Endothelial cell of umbilical vein (primary cell): ENCODE data around the gene SLC38A9. TPM values are rescaled to one million over a fixed set of nuclear protein-coding genes. Genes with fewer than 3 reads are reported as not detected.

Experiments
- BruUV-seq: library from RNA; stranded (reverse); fragments of 400-500 nt; replicated peaks from 2 replicates; lab custom pipeline; 2021; lab: Mats Ljungman, UMichigan
- CTCF ChIA-PET: fragments of 300-600, 350-600 bp; sonication (Branson Sonifier 250); formaldehyde crosslinking; loops from one replicate; lab custom pipeline; 2021; ENCODE audit warnings: antibody characterized with exemption, inconsistent platforms; lab: Charles Lee
- POLR2A ChIA-PET: fragments of 300-600, 350-600 bp; sonication (Branson Sonifier 250); formaldehyde crosslinking; loops from one replicate; lab custom pipeline; 2021; ENCODE audit warnings: antibody characterized with exemption, inconsistent platforms; lab: Charles Lee
- DNase-seq: peaks from one replicate; pipeline ENCODE4 v3.0.0-alpha.2; 2011; ENCODE audit warnings: low read depth, low spot score
- FAIRE-seq: peaks from 2 replicates; lab custom pipeline; 2011; peaks lifted over from hg19 to GRCh38; lab: Jason Lieb, UNC
- H2AFZ ChIP-seq: 2 replicates; pipeline ENCODE4 v1.6.0; 2012; ENCODE audit warnings: low read depth, low read length, control low read depth, inconsistent platforms
- H3K27ac ChIP-seq: 2 replicates; pipeline ENCODE4 v1.5.1; 2011; ENCODE audit warnings: low read depth, mild to moderate bottlenecking, control low read depth, low read length, moderate library complexity; ENCODE audit not compliant: insufficient read depth
- H3K27me3 ChIP-seq, 2 experiments: 2 replicates each; pipeline versions ENCODE4 v1.6.0 to v1.6.1; 2011; ENCODE audit warnings: low read length in 2 of 2, mixed read lengths in 1 of 2; ENCODE audit not compliant: control insufficient read depth in 2 of 2, insufficient read depth in 2 of 2
- H3K36me3 ChIP-seq, 2 experiments: 2 replicates in 1 of 2; 3 replicates in 1 of 2; pipeline ENCODE4 v1.5.1; 2011; ENCODE audit warnings: low read length in 2 of 2, mild to moderate bottlenecking in 1 of 2, moderate library complexity in 1 of 2; ENCODE audit not compliant: control insufficient read depth in 2 of 2, insufficient read depth in 2 of 2; ENCODE audit errors: extremely low read depth in 1 of 2
- H3K4me1 ChIP-seq: 3 replicates; pipeline ENCODE4 v1.5.1; 2011; ENCODE audit warnings: mild to moderate bottlenecking, low read length; ENCODE audit not compliant: control insufficient read depth, insufficient read depth; ENCODE audit errors: extremely low read depth
- H3K4me2 ChIP-seq: 2 replicates; pipeline ENCODE4 v1.6.1; 2011; ENCODE audit warnings: low read length, control low read depth, mixed read lengths; ENCODE audit not compliant: insufficient read depth
- H3K4me3 ChIP-seq, 3 experiments: fragments of 200-600 bp in 1 of 3; sonication (generic), shearing (Covaris generic) in 1 of 3; replicated peaks in 1 of 3; 2 replicates each; pipeline ENCODE4 v1.5.1; 2011 to 2016; ENCODE audit warnings: control low read depth in 3 of 3, low read length in 3 of 3, mild to moderate bottlenecking in 2 of 3, inconsistent platforms in 1 of 3, low read depth in 1 of 3, moderate library complexity in 1 of 3; ENCODE audit not compliant: insufficient read depth in 1 of 3
- H3K79me2 ChIP-seq: 2 replicates; pipeline ENCODE4 v1.6.0; 2012; ENCODE audit warnings: low read length, inconsistent platforms; ENCODE audit not compliant: control insufficient read depth, insufficient read depth
- H3K9ac ChIP-seq: replicated peaks from 2 replicates; pipeline ENCODE3; 2011; ENCODE audit warnings: low read length, control low read depth; ENCODE audit not compliant: insufficient read depth; ENCODE audit errors: extremely low read depth
- H3K9me1 ChIP-seq: replicated peaks from 3 replicates; pipeline ENCODE4 v1.6.0; 2011; ENCODE audit warnings: mild to moderate bottlenecking, low read length; ENCODE audit not compliant: control insufficient read depth, insufficient read depth; ENCODE audit errors: extremely low read depth
- H3K9me3 ChIP-seq: replicated peaks from 2 replicates; pipeline ENCODE4 v1.5.1; 2012; ENCODE audit warnings: low read length, inconsistent platforms; ENCODE audit not compliant: control insufficient read depth, insufficient read depth
- H4K20me1 ChIP-seq: replicated peaks from 2 replicates; pipeline ENCODE3; 2011; ENCODE audit warnings: mild to moderate bottlenecking, low read length; ENCODE audit not compliant: control insufficient read depth, insufficient read depth; ENCODE audit errors: extremely low read depth
- CTCF ChIP-seq, 2 donors: IDR thresholded peaks; 1 replicate in 1 of 2; 2 replicates in 1 of 2; pipeline ENCODE4 v1.5.1; 2011; ENCODE audit warnings: low read length in 2 of 2, mild to moderate bottlenecking in 2 of 2, moderate library complexity in 2 of 2, control low read depth in 1 of 2, inconsistent platforms in 1 of 2, low read depth in 1 of 2; ENCODE audit not compliant: insufficient read depth in 1 of 2; ENCODE audit errors: extremely low read depth in 1 of 2
- EZH2 ChIP-seq: IDR thresholded peaks from 2 replicates; pipeline ENCODE4 v1.6.1; 2012; ENCODE audit warnings: borderline replicate concordance, low read depth, mild to moderate bottlenecking, moderate library complexity, low read length, inconsistent platforms; ENCODE audit not compliant: severe bottlenecking
- FOS ChIP-seq: IDR thresholded peaks from 2 replicates; pipeline ENCODE4 v1.6.1; 2011; ENCODE audit warnings: mild to moderate bottlenecking, low read length, moderate library complexity, borderline replicate concordance; ENCODE audit not compliant: insufficient read depth
- GATA2 ChIP-seq: IDR thresholded peaks from 2 replicates; pipeline ENCODE4 v1.7.0; 2011; ENCODE audit warnings: low read depth, mild to moderate bottlenecking, moderate library complexity, mixed read lengths, low read length; ENCODE audit not compliant: insufficient read length, insufficient read depth
- JUN ChIP-seq: IDR thresholded peaks from 2 replicates; pipeline ENCODE4 v1.6.1; 2011; ENCODE audit warnings: borderline replicate concordance, low read depth; ENCODE audit not compliant: insufficient read length, insufficient read depth
- MYC ChIP-seq: IDR thresholded peaks from one replicate; pipeline ENCODE4 v1.6.1; 2011; ENCODE audit warnings: mild to moderate bottlenecking, low read depth, low read length
- POLR2A ChIP-seq: IDR thresholded peaks from 2 replicates; pipeline ENCODE4 v1.6.1; 2012; ENCODE audit warnings: low read depth, mild to moderate bottlenecking, control low read depth, low read length
- POLR2AphosphoS5 ChIP-seq: IDR thresholded peaks from 2 replicates; pipeline ENCODE4 v1.6.1; 2012; ENCODE audit warnings: low read depth, mild to moderate bottlenecking, control low read depth, low read length, moderate library complexity; ENCODE audit not compliant: insufficient read depth
- dilution Hi-C: fragments of 300-500 bp; cut with MboI; formaldehyde crosslinking; loops from one replicate; pipeline ENCODE4 v1.15.0; 2019; ENCODE audit warnings: low sequenced_read_pairs; ENCODE audit not compliant: extremely low pct_ligation_motif_present
- intact Hi-C: fragments of 100-400 bp; cut with micrococcal nuclease; formaldehyde crosslinking; loops from one replicate; pipeline ENCODE4 v1.10.0; 2022
- polyA plus RNA-seq, 4 experiments: library from polyadenylated mRNA; depleted of rRNA in 3 of 4; stranded (reverse) in 3 of 4; unstranded in 1 of 4; fragments of >200 nt; gene quantifications; 2 replicates each; pipeline versions ENCODE4 v1.2.1 to v1.2.3, GENCODE V29; 2011 to 2012; ENCODE audit warnings: missing spikeins in 1 of 4
- total RNA-seq: library from RNA; stranded (reverse); gene quantifications from 2 replicates; pipeline ENCODE4 v1.2.3, GENCODE V29; 2021
- TF ChIP-seq, protein P1 (sequence below): IDR thresholded peaks from 2 replicates; pipeline ENCODE4 v1.6.1; 2011; ENCODE audit not compliant: insufficient read depth, insufficient read length

The SLC38A9 gene
- total and polyA plus RNA-seq, 2 donors (not counting 3 experiments of a cell fraction or from before 2014, with no cell fraction given): 14.1 to 24.9 TPM

- intact Hi-C loops: loop anchor here (5.0 kb wide), 2 partner anchors 153 to 488 kb away; no protein-coding TSS in a partner anchor
Observed at GRCh38 chr5:55714749-55715148, 2.6 kb upstream of the SLC38A9 start.

More at GRCh38 chr5:55714749-55715148, 2.6 kb upstream of the SLC38A9 start:
- DNase-seq (no peak), FAIRE-seq (no peak)
- TF ChIP-seq JUN (no peak), CTCF (IDR thresholded peaks at IDR 0.05; ENCODE audit: extremely low read depth in 1 of 2, insufficient read depth in 1 of 2, low read depth in 1 of 2, low read length in 2 of 2) (no peak), EZH2 (no peak), MYC (no peak), GATA2 (no peak), POLR2A (no peak), FOS (no peak), POLR2AphosphoS5 (no peak)
- TF ChIP-seq, protein P1, sequence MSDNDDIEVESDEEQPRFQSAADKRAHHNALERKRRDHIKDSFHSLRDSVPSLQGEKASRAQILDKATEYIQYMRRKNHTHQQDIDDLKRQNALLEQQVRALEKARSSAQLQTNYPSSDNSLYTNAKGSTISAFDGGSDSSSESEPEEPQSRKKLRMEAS: no peak
- H2AFZ ChIP-seq: no peak overlapping the region
- no peak overlapping the region for H3K4me2 ChIP-seq
- dilution Hi-C loops: no loop called here
- ChIA-PET POLR2A (interaction anchor here (0.7 kb wide), 1 partner anchor 477 kb away, joined by 4 read pairs; no protein-coding TSS in a partner anchor), CTCF (interaction anchor here (2.2 kb wide), 1 partner anchor 23 kb away, joined by 5 read pairs; no protein-coding TSS in a partner anchor)
- H3K9me3 ChIP-seq: no peaks in the 10 kb centered on the region
- H4K20me1 ChIP-seq: no peaks in the 10 kb centered on the region
- H3K9ac ChIP-seq: no peak overlapping the region
- BruUV-seq: no TSS peak
- peaks cover 4% of the 10 kb centered on the region for H3K79me2 ChIP-seq
- H3K36me3 ChIP-seq: no peaks in the 10 kb centered on the region
- H3K9me1 ChIP-seq: no peaks in the 10 kb centered on the region
- H3K4me1 ChIP-seq: peaks cover 9% of the 10 kb centered on the region
- no peak overlapping the region for H3K27ac ChIP-seq
- H3K27me3 ChIP-seq: no peaks in the 10 kb centered on the region
- no peak overlapping the region for H3K4me3 ChIP-seq
